Endometrium (tissue), 2 donors: ENCODE data around the gene KRTAP10-12.
"Not testable (repeated sequence)": the region's sequence is repeated elsewhere in the genome, so short reads cannot be mapped to it uniquely, and the experiment has no call there.

ENCODE experiments used
- FAIRE-seq: peaks from 2 replicates; lab custom pipeline; 2012; peaks lifted over from hg19 to GRCh38; lab: Jason Lieb, UNC
- donor health status: control.
- donor health status: control.

The KRTAP10-12 gene

GRCh38 chr21:44670642-44671432 lies 26.1 kb upstream of the KRTAP10-12 start:
- FAIRE-seq, result no peak

GRCh38 chr21:44671911-44672310 lies 25.1 kb upstream of the KRTAP10-12 start:
- FAIRE-seq, result no peak

GRCh38 chr21:44677881-44678280 lies 19.1 kb upstream of the KRTAP10-12 start:
- FAIRE-seq, result no peak

GRCh38 chr21:44681152-44681551 lies 15.8 kb upstream of the KRTAP10-12 start:
- no peak for FAIRE-seq

GRCh38 chr21:44681861-44682579 lies 15.0 kb upstream of the KRTAP10-12 start, which contains the start of gene KRTAP12-1:
KRTAP12-1 (minus strand) TSS chr21:44682163; CDS start chr21:44682123, 40 bp downstream.
- FAIRE-seq, result no peak

GRCh38 chr21:44682580-44683151 lies 14.3 kb upstream of the KRTAP10-12 start:
- no peak for FAIRE-seq

- FAIRE-seq, result no peak
Observed at GRCh38 chr21:44684077-44684476, 12.9 kb upstream of the KRTAP10-12 start.

GRCh38 chr21:44684483-44684882 lies 12.5 kb upstream of the KRTAP10-12 start:
- no peak for FAIRE-seq

GRCh38 chr21:44685050-44685449 lies 11.9 kb upstream of the KRTAP10-12 start:
- not testable (repeated sequence) for FAIRE-seq

- no peak for FAIRE-seq
Observed at GRCh38 chr21:44686000-44686781, 10.8 kb upstream of the KRTAP10-12 start.

GRCh38 chr21:44686843-44687561 lies 10.0 kb upstream of the KRTAP10-12 start:
- FAIRE-seq, result no peak

- no peak for FAIRE-seq
Observed at GRCh38 chr21:44687671-44688070, 9.3 kb upstream of the KRTAP10-12 start.

GRCh38 chr21:44689740-44690139 lies 7.2 kb upstream of the KRTAP10-12 start:
- FAIRE-seq, result not testable (repeated sequence)

GRCh38 chr21:44691686-44692085 lies 5.3 kb upstream of the KRTAP10-12 start:
- no peak for FAIRE-seq

GRCh38 chr21:44692798-44693512 lies 4.0 kb upstream of the KRTAP10-12 start:
- FAIRE-seq, result no peak

- FAIRE-seq, result no peak
Observed at GRCh38 chr21:44694776-44695175, 2.2 kb upstream of the KRTAP10-12 start.

GRCh38 chr21:44695184-44695583 lies 1.8 kb upstream of the KRTAP10-12 start:
- FAIRE-seq, result no peak

GRCh38 chr21:44695641-44696040 lies 1.3 kb upstream of the KRTAP10-12 start:
- no peak for FAIRE-seq

- FAIRE-seq, result no peak
Observed at GRCh38 chr21:44696572-44696971, 400 bp upstream of the KRTAP10-12 start.

- FAIRE-seq, result no peak
Observed at GRCh38 chr21:44697811-44698734, 1.1 kb downstream of the KRTAP10-12 start.
